BE2C (cell line): ENCODE results near the gene DGUOK.

ENCODE experiments used
- DNase-seq: peaks from one replicate; pipeline ENCODE4 v3.0.0-alpha.2; 2020
- H3K27me3 ChIP-seq: fragments of 250-450 bp; sonication (Bioruptor Pico); 2 replicates; pipeline ENCODE4 v1.5.1; 2020; ENCODE audit warnings: mild to moderate bottlenecking
- H3K36me3 ChIP-seq: fragments of 250-450 bp; sonication (Bioruptor Pico); 2 replicates; pipeline ENCODE4 v1.5.1; 2020; ENCODE audit warnings: mild to moderate bottlenecking
- H3K4me1 ChIP-seq: fragments of 250-450 bp; sonication (Bioruptor Pico); 2 replicates; pipeline ENCODE4 v1.5.1; 2020
- H3K4me3 ChIP-seq: 2 replicates; pipeline ENCODE4 v1.5.1; 2011; ENCODE audit warnings: low read depth, low read length
- H3K9me3 ChIP-seq: fragments of 250-450 bp; sonication (Bioruptor Pico); 2 replicates; pipeline ENCODE4 v1.5.1; 2020
- CTCF ChIP-seq: IDR thresholded peaks from 2 replicates; pipeline ENCODE4 v1.5.1; 2012; ENCODE audit warnings: mild to moderate bottlenecking, low read depth, low read length

The DGUOK gene

GRCh38 chr2:73979021-73979420 lies 52.3 kb downstream of the DGUOK start:
- no peaks in the 10 kb centered on the region for H3K27me3 ChIP-seq
- H3K9me3 ChIP-seq, result no peaks in the 10 kb centered on the region
- H3K4me3 ChIP-seq, result no peak overlapping the region
- DNase-seq, result no peak
- H3K36me3 ChIP-seq, result no peaks in the 10 kb centered on the region
- peaks cover 3% of the 10 kb centered on the region; the same call in 1 of the 2 replicates for H3K4me1 ChIP-seq
- no peak for TF ChIP-seq CTCF

GRCh38 chr2:73979686-73980085 lies 53.0 kb downstream of the DGUOK start:
- Histone ChIP-seq H3K27me3 (no peaks in the 10 kb centered on the region), H3K4me1 (peaks cover 3% of the 10 kb centered on the region; the same call in 1 of the 2 replicates), H3K4me3 (no peak overlapping the region)

GRCh38 chr2:73980566-73980965 lies 53.9 kb downstream of the DGUOK start:
- peaks cover 3% of the 10 kb centered on the region; the same call in 1 of the 2 replicates for H3K4me1 ChIP-seq
- H3K4me3 ChIP-seq, result peak overlapping the region; percentile 68
- no peaks in the 10 kb centered on the region for H3K27me3 ChIP-seq

More at GRCh38 chr2:73979686-73980085, 53.0 kb downstream of the DGUOK start:
- Histone ChIP-seq H3K9me3 (no peaks in the 10 kb centered on the region), H3K36me3 (no peaks in the 10 kb centered on the region)
- no peak for DNase-seq
- TF ChIP-seq CTCF, result no peak

GRCh38 chr2:73981081-73982001 lies 54.7 kb downstream of the DGUOK start:
- peak; percentile 52 for DNase-seq
- Histone ChIP-seq H3K36me3 (no peaks in the 10 kb centered on the region), H3K4me1 (peaks cover 3% of the 10 kb centered on the region; the same call in 1 of the 2 replicates), H3K4me3 (peak overlapping the region; percentile 68), H3K27me3 (no peaks in the 10 kb centered on the region), H3K9me3 (no peaks in the 10 kb centered on the region)
- no peak for TF ChIP-seq CTCF

More at GRCh38 chr2:73980566-73980965, 53.9 kb downstream of the DGUOK start:
- no peaks in the 10 kb centered on the region for H3K36me3 ChIP-seq
- TF ChIP-seq CTCF, result no peak
- H3K9me3 ChIP-seq, result no peaks in the 10 kb centered on the region
- DNase-seq, result no peak

GRCh38 chr2:73982140-73982617 lies 55.5 kb downstream of the DGUOK start:
- H3K9me3 ChIP-seq, result no peaks in the 10 kb centered on the region
- peaks cover 3% of the 10 kb centered on the region; the same call in 1 of the 2 replicates for H3K4me1 ChIP-seq
- peak overlapping the region; percentile 68 for H3K4me3 ChIP-seq
- DNase-seq, result no peak
- no peak for TF ChIP-seq CTCF
- peaks cover 2% of the 10 kb centered on the region; the same call in 1 of the 2 replicates for H3K36me3 ChIP-seq
- no peaks in the 10 kb centered on the region for H3K27me3 ChIP-seq
